HepG2 (cell line): ENCODE measurements around the gene RAC3. TPM values are rescaled to one million over a fixed set of nuclear protein-coding genes. Genes with fewer than 3 reads are reported as not detected.

Experiments
- ARNTL ChIP-seq: sonication (generic); formaldehyde crosslinking; IDR thresholded peaks from 2 replicates; pipeline ENCODE4 v1.4.0; 2020; ENCODE audit warnings: mild to moderate bottlenecking, missing genetic modification reagents
- CREM ChIP-seq, 2 experiments: sonication (generic) in 1 of 2; formaldehyde crosslinking in 1 of 2; IDR thresholded peaks; 2 replicates each; pipeline versions ENCODE4 v1.4.0 to v1.6.1; 2016 to 2020; ENCODE audit warnings: antibody characterized with exemption in 1 of 2, mild to moderate bottlenecking in 1 of 2, missing genetic modification reagents in 1 of 2
- HINFP ChIP-seq: sonication (generic); formaldehyde crosslinking; IDR thresholded peaks from 2 replicates; pipeline ENCODE4 v1.4.0; 2020; ENCODE audit warnings: low read depth, mild to moderate bottlenecking, missing genetic modification reagents
- IKZF5 ChIP-seq: IDR thresholded peaks from 2 replicates; pipeline ENCODE4 v1.6.1; 2018; ENCODE audit warnings: missing genetic modification reagents, mild to moderate bottlenecking, missing compliant biosample characterization
- RAD21 ChIP-seq: fragments of 450-650 bp; formaldehyde crosslinking; IDR thresholded peaks from 2 replicates; pipeline ENCODE4 v1.5.0; 2020; ENCODE audit warnings: mild to moderate bottlenecking
- SMARCE1 ChIP-seq: fragments of 450-650 bp; IDR thresholded peaks from 2 replicates; pipeline ENCODE4 v1.6.1; 2017; ENCODE audit warnings: borderline replicate concordance
- STAT5B ChIP-seq: sonication (generic); formaldehyde crosslinking; IDR thresholded peaks from 2 replicates; pipeline ENCODE4 v1.4.0; 2020; ENCODE audit warnings: missing genetic modification reagents
- TCF7L2 ChIP-seq: IDR thresholded peaks from 2 replicates; pipeline ENCODE4 v1.6.1; 2011; ENCODE audit warnings: mild to moderate bottlenecking, low read depth, low read length, moderate library complexity
- ZBTB8A ChIP-seq: sonication (generic); formaldehyde crosslinking; IDR thresholded peaks from 2 replicates; pipeline ENCODE4 v1.4.0; 2020; ENCODE audit warnings: mild to moderate bottlenecking, low read depth, missing genetic modification reagents, borderline replicate concordance
- ZHX2 ChIP-seq, 2 experiments: sonication (generic) in 1 of 2; formaldehyde crosslinking in 1 of 2; IDR thresholded peaks; 2 replicates each; pipeline versions ENCODE4 v1.6.1 to v1.9.0; 2014 to 2022; ENCODE audit warnings: antibody characterized with exemption in 1 of 2, borderline replicate concordance in 1 of 2, inconsistent platforms in 1 of 2, low read depth in 1 of 2, missing genetic modification reagents in 1 of 2
- ZKSCAN5 ChIP-seq: sonication (generic); formaldehyde crosslinking; IDR thresholded peaks from 2 replicates; pipeline ENCODE4 v1.5.1; 2020; ENCODE audit warnings: mild to moderate bottlenecking, missing genetic modification reagents
- polyA plus RNA-seq, 8 experiments: library from polyadenylated mRNA; depleted of rRNA in 3 of 8; stranded (reverse) in 7 of 8; unstranded in 1 of 8; fragments of >200 nt; fragmentation: Illumina TruSeq in 4 of 8; extraction: Trizol in 4 of 8; gene quantifications; 2 replicates each; pipeline versions ENCODE4 v1.2.1 to v1.2.3, GENCODE V29; 2011 to 2016; ENCODE audit warnings: low read depth in 4 of 8, missing spikeins in 1 of 8, mixed read lengths in 1 of 8; ENCODE audit not compliant: insufficient read depth in 1 of 8
- total RNA-seq, 5 experiments: library from RNA; depleted of rRNA; stranded (reverse); fragments of >200 nt; fragmentation: Illumina TruSeq; extraction: Trizol; gene quantifications; 2 replicates each; pipeline ENCODE4 v1.2.3, GENCODE V29; 2016; ENCODE audit warnings: low read depth in 1 of 5
- TF ChIP-seq, protein P1 (sequence below): sonication (generic); formaldehyde crosslinking; IDR thresholded peaks from 2 replicates; pipeline ENCODE4 v1.4.0; 2020; ENCODE audit warnings: mild to moderate bottlenecking, missing genetic modification reagents
- TF ChIP-seq, protein P2 (sequence below): sonication (generic); formaldehyde crosslinking; IDR thresholded peaks from 2 replicates; pipeline ENCODE4 v1.8.1; 2023; ENCODE audit warnings: mild to moderate bottlenecking, inconsistent platforms, moderate library complexity, missing genetic modification reagents, borderline replicate concordance
- TF ChIP-seq, protein P3 (sequence below): IDR thresholded peaks from 2 replicates; pipeline ENCODE4 v1.6.1; 2016; ENCODE audit warnings: low read depth, control low read depth

Gene RAC3
- total and polyA plus RNA-seq, 2 of the 13 experiments (the other 11 are each of a cell fraction or from before 2014, with no cell fraction given): 10.5 to 21.3 TPM

DNA sequence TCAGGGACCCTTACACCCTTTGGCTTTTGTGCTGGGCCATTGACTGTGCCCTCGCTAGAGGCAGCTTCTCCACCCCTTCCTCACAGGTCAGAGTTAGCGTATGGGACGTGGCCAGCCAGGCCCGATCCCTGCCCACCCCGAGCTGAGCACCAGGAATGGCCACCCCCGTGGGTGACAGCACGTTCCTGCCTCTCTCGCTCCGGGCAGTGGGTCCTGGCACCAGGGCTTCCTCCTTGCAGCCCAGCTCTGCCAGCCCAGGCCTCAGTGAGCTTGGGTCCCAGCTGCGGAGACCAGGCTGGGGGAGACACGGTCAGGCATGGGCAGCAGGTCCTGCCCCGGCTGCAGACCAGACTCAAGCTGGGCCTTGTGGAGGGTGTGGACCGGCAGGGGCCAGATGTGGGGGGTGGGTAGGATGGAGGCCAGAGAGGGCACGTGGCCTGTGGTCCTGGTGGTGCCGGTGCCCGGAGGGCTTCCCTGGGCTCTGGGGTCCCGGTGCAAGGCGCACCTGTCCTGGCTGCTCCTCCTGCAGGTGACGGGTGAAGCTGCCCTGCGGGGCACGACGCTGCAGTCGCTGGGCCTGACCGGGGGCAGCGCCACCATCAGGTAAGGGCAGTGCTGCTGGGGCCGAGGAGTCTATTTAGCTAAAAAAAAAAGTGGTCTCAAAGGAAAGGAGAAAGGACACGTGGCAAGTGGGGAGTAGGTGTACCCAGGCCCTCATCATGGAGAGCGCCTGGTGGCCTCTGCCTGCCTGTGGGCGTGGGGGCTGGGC, 35.8 kb upstream of the RAC3 start (continued):
- TF ChIP-seq, protein P1, sequence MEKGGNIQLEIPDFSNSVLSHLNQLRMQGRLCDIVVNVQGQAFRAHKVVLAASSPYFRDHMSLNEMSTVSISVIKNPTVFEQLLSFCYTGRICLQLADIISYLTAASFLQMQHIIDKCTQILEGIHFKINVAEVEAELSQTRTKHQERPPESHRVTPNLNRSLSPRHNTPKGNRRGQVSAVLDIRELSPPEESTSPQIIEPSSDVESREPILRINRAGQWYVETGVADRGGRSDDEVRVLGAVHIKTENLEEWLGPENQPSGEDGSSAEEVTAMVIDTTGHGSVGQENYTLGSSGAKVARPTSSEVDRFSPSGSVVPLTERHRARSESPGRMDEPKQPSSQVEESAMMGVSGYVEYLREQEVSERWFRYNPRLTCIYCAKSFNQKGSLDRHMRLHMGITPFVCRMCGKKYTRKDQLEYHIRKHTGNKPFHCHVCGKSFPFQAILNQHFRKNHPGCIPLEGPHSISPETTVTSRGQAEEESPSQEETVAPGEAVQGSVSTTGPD (CRISPR knock-in tag): no peak; the same call in 1 of the 2 replicates
- no peak for TF ChIP-seq SMARCE1
- TF ChIP-seq TCF7L2: no peak
- TF ChIP-seq, protein P2, sequence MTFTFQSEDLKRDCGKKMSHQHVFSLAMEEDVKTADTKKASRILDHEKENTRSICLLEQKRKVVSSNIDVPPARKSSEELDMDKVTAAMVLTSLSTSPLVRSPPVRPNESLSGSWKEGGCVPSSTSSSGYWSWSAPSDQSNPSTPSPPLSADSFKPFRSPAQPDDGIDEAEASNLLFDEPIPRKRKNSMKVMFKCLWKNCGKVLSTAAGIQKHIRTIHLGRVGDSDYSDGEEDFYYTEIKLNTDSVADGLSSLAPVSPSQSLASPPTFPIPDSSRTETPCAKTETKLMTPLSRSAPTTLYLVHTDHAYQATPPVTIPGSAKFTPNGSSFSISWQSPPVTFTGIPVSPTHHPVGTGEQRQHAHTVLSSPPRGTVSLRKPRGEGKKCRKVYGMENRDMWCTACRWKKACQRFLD (CRISPR knock-in tag): no peak; the same call in 1 of the 2 replicates
- TF ChIP-seq STAT5B (CRISPR knock-in tag): peak; percentile 89
- TF ChIP-seq CREM (IDR thresholded peaks at IDR 0.05): no peak
- 0 out of 2 replicates have a peak, but pooled peaks have one; percentile 9 for TF ChIP-seq CREM (CRISPR knock-in tag; IDR thresholded peaks at IDR 0.05)
- no peak for TF ChIP-seq ARNTL (CRISPR knock-in tag)
- TF ChIP-seq HINFP (CRISPR knock-in tag): no peak; the same call in 1 of the 2 replicates
- peak; percentile 17 for TF ChIP-seq IKZF5 (CRISPR knock-in tag)
- TF ChIP-seq, protein P3, sequence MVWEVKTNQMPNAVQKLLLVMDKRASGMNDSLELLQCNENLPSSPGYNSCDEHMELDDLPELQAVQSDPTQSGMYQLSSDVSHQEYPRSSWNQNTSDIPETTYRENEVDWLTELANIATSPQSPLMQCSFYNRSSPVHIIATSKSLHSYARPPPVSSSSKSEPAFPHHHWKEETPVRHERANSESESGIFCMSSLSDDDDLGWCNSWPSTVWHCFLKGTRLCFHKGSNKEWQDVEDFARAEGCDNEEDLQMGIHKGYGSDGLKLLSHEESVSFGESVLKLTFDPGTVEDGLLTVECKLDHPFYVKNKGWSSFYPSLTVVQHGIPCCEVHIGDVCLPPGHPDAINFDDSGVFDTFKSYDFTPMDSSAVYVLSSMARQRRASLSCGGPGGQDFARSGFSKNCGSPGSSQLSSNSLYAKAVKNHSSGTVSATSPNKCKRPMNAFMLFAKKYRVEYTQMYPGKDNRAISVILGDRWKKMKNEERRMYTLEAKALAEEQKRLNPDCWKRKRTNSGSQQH (CRISPR knock-in tag): peak; percentile 46; the same call in 1 of the 2 replicates
- TF ChIP-seq RAD21 (CRISPR knock-in tag): peak; percentile 90
- no peak for TF ChIP-seq ZKSCAN5 (CRISPR knock-in tag)
- TF ChIP-seq ZHX2 (IDR thresholded peaks at IDR 0.05; ENCODE audit: low read depth): no peak; the same call in 1 of the 2 replicates
- TF ChIP-seq ZHX2 (CRISPR knock-in tag; IDR thresholded peaks at IDR 0.05; ENCODE audit: borderline replicate concordance): no peak
- TF ChIP-seq ZBTB8A (CRISPR knock-in tag): no peak
